ENCODE results near the gene PARP12.

DNA sequence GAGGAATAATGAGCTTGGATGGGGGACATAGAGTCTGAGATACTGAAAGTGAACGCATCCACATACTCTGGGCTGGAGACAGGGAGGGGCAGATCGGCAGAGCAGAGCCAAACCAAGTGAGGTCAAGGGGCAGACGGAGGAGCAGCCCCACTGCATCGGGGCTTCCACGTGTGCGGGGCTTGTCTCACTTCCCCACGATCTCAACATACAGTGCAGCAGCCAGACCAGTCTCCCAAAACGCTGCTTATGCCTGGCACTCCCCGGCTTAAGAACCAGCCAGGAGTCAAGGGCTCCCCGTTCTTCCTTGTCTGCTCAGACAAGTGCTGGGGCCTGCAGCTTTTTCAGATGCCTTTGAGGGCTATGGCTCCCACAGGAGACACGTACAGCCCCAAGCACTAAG, 43.6 kb downstream of the PARP12 start:
- TF ChIP-seq, protein P1, sequence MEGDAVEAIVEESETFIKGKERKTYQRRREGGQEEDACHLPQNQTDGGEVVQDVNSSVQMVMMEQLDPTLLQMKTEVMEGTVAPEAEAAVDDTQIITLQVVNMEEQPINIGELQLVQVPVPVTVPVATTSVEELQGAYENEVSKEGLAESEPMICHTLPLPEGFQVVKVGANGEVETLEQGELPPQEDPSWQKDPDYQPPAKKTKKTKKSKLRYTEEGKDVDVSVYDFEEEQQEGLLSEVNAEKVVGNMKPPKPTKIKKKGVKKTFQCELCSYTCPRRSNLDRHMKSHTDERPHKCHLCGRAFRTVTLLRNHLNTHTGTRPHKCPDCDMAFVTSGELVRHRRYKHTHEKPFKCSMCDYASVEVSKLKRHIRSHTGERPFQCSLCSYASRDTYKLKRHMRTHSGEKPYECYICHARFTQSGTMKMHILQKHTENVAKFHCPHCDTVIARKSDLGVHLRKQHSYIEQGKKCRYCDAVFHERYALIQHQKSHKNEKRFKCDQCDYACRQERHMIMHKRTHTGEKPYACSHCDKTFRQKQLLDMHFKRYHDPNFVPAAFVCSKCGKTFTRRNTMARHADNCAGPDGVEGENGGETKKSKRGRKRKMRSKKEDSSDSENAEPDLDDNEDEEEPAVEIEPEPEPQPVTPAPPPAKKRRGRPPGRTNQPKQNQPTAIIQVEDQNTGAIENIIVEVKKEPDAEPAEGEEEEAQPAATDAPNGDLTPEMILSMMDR (IDR thresholded peaks at IDR 0.05), result no peak
- TF ChIP-seq EP300 (IDR thresholded peaks at IDR 0.05) (no peak), POLR2A (IDR thresholded peaks at IDR 0.05) (no peak), POLR2AphosphoS5 (IDR thresholded peaks at IDR 0.05) (no peak)
